CD8-positive, alpha-beta memory T cell (primary cell): Measurements from ENCODE around the gene AMPD2. TPM values are rescaled to one million over a fixed set of nuclear protein-coding genes. Genes with fewer than 3 reads are reported as not detected.
A peak's percentile ranks its signal among the peaks of the same experiment; 100 is the strongest.

Experiments
- CTCF ChIA-PET: fragments of 350-600 bp; sonication (Branson Sonifier 250); formaldehyde crosslinking; loops from one replicate; lab custom pipeline; 2021; ENCODE audit warnings: antibody characterized with exemption; lab: Charles Lee
- POLR2A ChIA-PET: fragments of 350-600 bp; sonication (Branson Sonifier 250); formaldehyde crosslinking; loops from one replicate; lab custom pipeline; 2021; ENCODE audit warnings: antibody characterized with exemption; lab: Charles Lee
- DNase-seq, 5 donors: peaks; one replicate each; pipeline versions ENCODE4 v3.0.0 to v3.0.0-alpha.2; 2020 to 2022; ENCODE audit warnings: mixed read lengths in 1 of 5
- H3K27ac ChIP-seq: one replicate; pipeline ENCODE4 v1.7.0; 2013; ENCODE audit warnings: low read depth, mild to moderate bottlenecking, low read length, moderate library complexity
- H3K27me3 ChIP-seq: 2 replicates; pipeline ENCODE4 v1.7.0; 2013; ENCODE audit warnings: low read length, mild to moderate bottlenecking; ENCODE audit not compliant: insufficient read depth, poor library complexity, severe bottlenecking
- H3K36me3 ChIP-seq: 2 replicates; pipeline ENCODE4 v1.7.0; 2013; ENCODE audit warnings: mild to moderate bottlenecking, low read length, moderate library complexity; ENCODE audit not compliant: insufficient read depth
- H3K4me1 ChIP-seq: 2 replicates; pipeline ENCODE4 v1.7.0; 2013; ENCODE audit warnings: mild to moderate bottlenecking, low read length, moderate library complexity; ENCODE audit not compliant: insufficient read depth
- H3K4me3 ChIP-seq: 2 replicates; pipeline ENCODE4 v1.7.0; 2013; ENCODE audit warnings: mild to moderate bottlenecking, low read length
- H3K9me3 ChIP-seq: 2 replicates; pipeline ENCODE4 v1.7.0; 2013; ENCODE audit warnings: mild to moderate bottlenecking, low read length
- H3K27ac Mint-ChIP-seq, 8 donors: one replicate each; pipeline ENCODE4 v1.8.0; 2020 to 2021; ENCODE audit warnings: mixed read lengths in 8 of 8, mild to moderate bottlenecking in 6 of 8, inconsistent platforms in 3 of 8, moderate library complexity in 3 of 8
- H3K27me3 Mint-ChIP-seq, 2 donors: one replicate each; pipeline ENCODE4 v1.8.0; 2020 to 2021; ENCODE audit warnings: mixed read lengths in 2 of 2, mild to moderate bottlenecking in 1 of 2, moderate library complexity in 1 of 2
- H3K36me3 Mint-ChIP-seq, 3 donors: one replicate each; pipeline ENCODE4 v1.8.0; 2020 to 2021; ENCODE audit warnings: mixed read lengths in 3 of 3, inconsistent platforms in 1 of 3, mild to moderate bottlenecking in 1 of 3
- H3K4me1 Mint-ChIP-seq, 3 donors: one replicate each; pipeline ENCODE4 v1.8.0; 2020 to 2021; ENCODE audit warnings: mixed read lengths in 3 of 3, inconsistent platforms in 1 of 3, mild to moderate bottlenecking in 1 of 3
- H3K4me3 Mint-ChIP-seq, 7 donors: one replicate each; pipeline ENCODE4 v1.8.0; 2020 to 2021; ENCODE audit warnings: mixed read lengths in 7 of 7, mild to moderate bottlenecking in 6 of 7, moderate library complexity in 4 of 7, inconsistent platforms in 2 of 7
- H3K9me3 Mint-ChIP-seq, 5 donors: one replicate each; pipeline ENCODE4 v1.8.0; 2020 to 2022; ENCODE audit warnings: mixed read lengths in 5 of 5, mild to moderate bottlenecking in 3 of 5, moderate library complexity in 2 of 5, inconsistent platforms in 1 of 5
- polyA plus RNA-seq: library from polyadenylated mRNA; unstranded; fragments of 300-500 nt; fragmentation: Illumina TruSeq; gene quantifications from one replicate; pipeline ENCODE4 v1.2.3, GENCODE V29; 2021
- total RNA-seq, 2 experiments: library from RNA; stranded (reverse); gene quantifications; one replicate each; pipeline ENCODE4 v1.2.3, GENCODE V29; 2021

The AMPD2 gene
- total and polyA plus RNA-seq, 3 experiments from 2014 or later, result 36.0 to 91.1 (median 69.1) TPM

- peaks cover 33% of the 10 kb centered on the region for H3K4me1 ChIP-seq
- peak overlapping the region in 2 of 7 donors; percentile 20 to 69 for H3K4me3 Mint-ChIP-seq
Observed at GRCh38 chr1:109617291-109617801, 2.3 kb upstream of the AMPD2 start.

GRCh38 chr1:109618661-109619575 lies 719 bp upstream of the AMPD2 start:
- no peak for DNase-seq
- ChIA-PET POLR2A (interaction anchor here (1.7 to 2.4 kb wide), 2 partner anchors 69 to 71 kb away, joined by 5 to 12 read pairs; partner anchors contain the start of gene GNAI3), CTCF (interaction anchor here (3.3 to 8.9 kb wide), 3 partner anchors 11 to 72 kb away, joined by 11 to 52 read pairs (median 13); no protein-coding TSS in a partner anchor)
- Histone ChIP-seq H3K27me3 (no peaks in the 10 kb centered on the region), H3K9me3 (no peaks in the 10 kb centered on the region), H3K4me1 (peaks cover 49% of the 10 kb centered on the region), H3K27ac (peak overlapping the region; percentile 91), H3K4me3 (peak overlapping the region; percentile 94), H3K36me3 (no peaks in the 10 kb centered on the region)
- peaks cover 0 to 3% of the 10 kb centered on the region in 2 donors for H3K27me3 Mint-ChIP-seq
- peak overlapping the region; percentile 91 to 99 (median 98) for H3K27ac Mint-ChIP-seq
- no peaks in the 10 kb centered on the region for H3K9me3 Mint-ChIP-seq
- H3K4me3 Mint-ChIP-seq, result peak overlapping the region; percentile 91 to 100 (median 97)
- peaks cover 0 to 8% (median 0%) of the 10 kb centered on the region in 3 donors for H3K36me3 Mint-ChIP-seq
- H3K4me1 Mint-ChIP-seq, result peaks cover 61 to 70% (median 61%) of the 10 kb centered on the region in 3 donors

More at GRCh38 chr1:109617291-109617801, 2.3 kb upstream of the AMPD2 start:
- Mint-ChIP-seq H3K27ac (peak overlapping the region; percentile 4 to 92 (median 88)), H3K36me3 (peaks cover 0 to 8% (median 0%) of the 10 kb centered on the region in 3 donors), H3K9me3 (no peaks in the 10 kb centered on the region), H3K27me3 (peaks cover 2 to 3% of the 10 kb centered on the region in 2 donors), H3K4me1 (peaks cover 46 to 54% (median 48%) of the 10 kb centered on the region in 3 donors)
- H3K9me3 ChIP-seq, result no peaks in the 10 kb centered on the region
- H3K27ac ChIP-seq, result no peak overlapping the region
- ChIA-PET POLR2A (interaction anchor here (1.1 kb wide), 1 partner anchor 69 kb away, joined by 5 read pairs; the partner anchor contains the start of gene GNAI3), CTCF (interaction anchor here (1.1 to 1.4 kb wide), 3 partner anchors 23 to 71 kb away, joined by 3 to 5 read pairs (median 4); no protein-coding TSS in a partner anchor)
- H3K4me3 ChIP-seq, result no peak overlapping the region
- DNase-seq, result no peak
- H3K27me3 ChIP-seq, result no peaks in the 10 kb centered on the region
- no peaks in the 10 kb centered on the region for H3K36me3 ChIP-seq

GRCh38 chr1:109620401-109620791 lies 759 bp downstream of the AMPD2 start:
- H3K36me3 Mint-ChIP-seq, result peaks cover 0 to 12% (median 0%) of the 10 kb centered on the region in 3 donors
- DNase-seq, result no peak

GRCh38 chr1:109620841-109621286 lies 1.2 kb downstream of the AMPD2 start:
- DNase-seq, result peak; percentile 95 to 99 (median 96)
- no peaks in the 10 kb centered on the region for H3K9me3 Mint-ChIP-seq
- peak overlapping the region; percentile 91 to 99 (median 98) for H3K27ac Mint-ChIP-seq
- Histone ChIP-seq H3K27me3 (no peaks in the 10 kb centered on the region), H3K36me3 (no peaks in the 10 kb centered on the region), H3K4me3 (peak overlapping the region; percentile 94), H3K4me1 (peaks cover 58% of the 10 kb centered on the region), H3K9me3 (no peaks in the 10 kb centered on the region), H3K27ac (peak overlapping the region; percentile 91)
- H3K27me3 Mint-ChIP-seq, result peaks cover 0 to 2% of the 10 kb centered on the region in 2 donors
- peaks cover 62 to 77% (median 65%) of the 10 kb centered on the region in 3 donors for H3K4me1 Mint-ChIP-seq
- CTCF ChIA-PET, result interaction anchor here (1.6 to 8.9 kb wide), 4 partner anchors 9 to 74 kb away, joined by 11 to 52 read pairs (median 12); partner anchors contain the start of gene GNAI3
- POLR2A ChIA-PET, result interaction anchor here (0.6 to 2.4 kb wide), 4 partner anchors 19 to 407 kb away, joined by 4 to 12 read pairs (median 5); partner anchors contain the start of gene GNAI3
- H3K4me3 Mint-ChIP-seq, result peak overlapping the region; percentile 91 to 100 (median 97)
- peaks cover 0 to 16% (median 0%) of the 10 kb centered on the region in 3 donors for H3K36me3 Mint-ChIP-seq

More at GRCh38 chr1:109620401-109620791, 759 bp downstream of the AMPD2 start:
- Mint-ChIP-seq H3K9me3 (no peaks in the 10 kb centered on the region), H3K4me3 (peak overlapping the region; percentile 91 to 100 (median 97)), H3K27me3 (peaks cover 0 to 3% of the 10 kb centered on the region in 2 donors), H3K27ac (peak overlapping the region; percentile 91 to 99 (median 98)), H3K4me1 (peaks cover 61 to 80% (median 67%) of the 10 kb centered on the region in 3 donors)
- no peaks in the 10 kb centered on the region for H3K27me3 ChIP-seq
- peak overlapping the region; percentile 91 for H3K27ac ChIP-seq
- no peaks in the 10 kb centered on the region for H3K9me3 ChIP-seq
- POLR2A ChIA-PET, result interaction anchor here (0.6 to 2.4 kb wide), 4 partner anchors 19 to 408 kb away, joined by 4 to 12 read pairs (median 5); partner anchors contain the start of gene GNAI3
- H3K36me3 ChIP-seq, result no peaks in the 10 kb centered on the region
- peak overlapping the region; percentile 94 for H3K4me3 ChIP-seq
- peaks cover 58% of the 10 kb centered on the region for H3K4me1 ChIP-seq
- CTCF ChIA-PET, result interaction anchor here (1.6 to 8.9 kb wide), 4 partner anchors 10 to 74 kb away, joined by 11 to 52 read pairs (median 12); partner anchors contain the start of gene GNAI3

- Mint-ChIP-seq H3K4me1 (peaks cover 57 to 70% (median 58%) of the 10 kb centered on the region in 3 donors), H3K36me3 (peaks cover 0 to 23% (median 0%) of the 10 kb centered on the region in 3 donors), H3K27ac (peak overlapping the region; percentile 91 to 99 (median 98)), H3K27me3 (no peaks in the 10 kb centered on the region), H3K9me3 (no peaks in the 10 kb centered on the region), H3K4me3 (peak overlapping the region; percentile 91 to 100 (median 97))
- CTCF ChIA-PET, result interaction anchor here (1.2 to 8.9 kb wide), 4 partner anchors 9 to 130 kb away, joined by 3 to 52 read pairs (median 12); no protein-coding TSS in a partner anchor
- peak overlapping the region; percentile 91 for H3K27ac ChIP-seq
- no peaks in the 10 kb centered on the region for H3K36me3 ChIP-seq
- peak overlapping the region; percentile 94 for H3K4me3 ChIP-seq
- no peaks in the 10 kb centered on the region for H3K9me3 ChIP-seq
- no peaks in the 10 kb centered on the region for H3K27me3 ChIP-seq
- peaks cover 51% of the 10 kb centered on the region for H3K4me1 ChIP-seq
- no peak for DNase-seq
- POLR2A ChIA-PET, result interaction anchor here (1.6 kb wide), 1 partner anchor 73 kb away, joined by 4 read pairs; the partner anchor contains the start of gene GNAI3
Observed at GRCh38 chr1:109621379-109622136, 1.9 kb downstream of the AMPD2 start.

GRCh38 chr1:109622137-109622892 lies 2.7 kb downstream of the AMPD2 start:
- Mint-ChIP-seq H3K27me3 (no peaks in the 10 kb centered on the region), H3K9me3 (no peaks in the 10 kb centered on the region), H3K4me1 (peaks cover 50 to 66% (median 51%) of the 10 kb centered on the region in 3 donors), H3K36me3 (peaks cover 0 to 30% (median 0%) of the 10 kb centered on the region in 3 donors), H3K4me3 (peak overlapping the region; percentile 91 to 100 (median 97)), H3K27ac (peak overlapping the region; percentile 88 to 99 (median 98))
- Histone ChIP-seq H3K27ac (peak overlapping the region; percentile 91), H3K4me1 (peaks cover 50% of the 10 kb centered on the region), H3K4me3 (peak overlapping the region; percentile 94), H3K9me3 (no peaks in the 10 kb centered on the region), H3K36me3 (no peaks in the 10 kb centered on the region), H3K27me3 (no peaks in the 10 kb centered on the region)
- CTCF ChIA-PET, result interaction anchor here (1.2 to 8.9 kb wide), 4 partner anchors 8 to 130 kb away, joined by 3 to 52 read pairs (median 12); no protein-coding TSS in a partner anchor
- POLR2A ChIA-PET, result interaction anchor here (1.6 kb wide), 1 partner anchor 73 kb away, joined by 4 read pairs; the partner anchor contains the start of gene GNAI3
- no peak for DNase-seq
